Fibroblast of lung (primary cell): Measurements from ENCODE around the gene MBTD1. TPM values are rescaled to one million over a fixed set of nuclear protein-coding genes. Genes with fewer than 3 reads are reported as not detected.

Experiments used
- DNase-seq, 2 donors: peaks; one replicate each; pipeline versions ENCODE4 v3.0.0 to v3.0.0-alpha.2; 2010; ENCODE audit warnings: low read depth in 2 of 2
- H2AFZ ChIP-seq: 2 replicates; pipeline ENCODE4 v1.5.1; 2012; ENCODE audit warnings: low read length, control low read depth, inconsistent platforms
- H3K27ac ChIP-seq: 2 replicates; pipeline ENCODE4 v1.5.1; 2011; ENCODE audit warnings: low read length, control low read depth; ENCODE audit not compliant: insufficient read depth
- H3K27me3 ChIP-seq: 2 replicates; pipeline ENCODE4 v1.5.1; 2011; ENCODE audit warnings: mild to moderate bottlenecking, low read length; ENCODE audit not compliant: control insufficient read depth, insufficient read depth
- H3K36me3 ChIP-seq: 2 replicates; pipeline ENCODE4 v1.5.1; 2011; ENCODE audit warnings: low read length; ENCODE audit not compliant: control insufficient read depth, insufficient read depth
- H3K4me1 ChIP-seq: 2 replicates; pipeline ENCODE4 v1.5.1; 2011; ENCODE audit warnings: low read length; ENCODE audit not compliant: control insufficient read depth, insufficient read depth; ENCODE audit errors: extremely low read depth
- H3K4me2 ChIP-seq: 2 replicates; pipeline ENCODE4 v1.5.1; 2011; ENCODE audit warnings: low read length, control low read depth; ENCODE audit not compliant: insufficient read depth; ENCODE audit errors: extremely low read depth
- H3K4me3 ChIP-seq, 4 experiments: fragments of 200-600 bp in 1 of 4; sonication (generic) in 1 of 4; replicated peaks in 1 of 4; 2 replicates each; pipeline ENCODE4 v1.5.1; 2011 to 2016; ENCODE audit warnings: low read length in 4 of 4, low read depth in 3 of 4, mild to moderate bottlenecking in 3 of 4, control low read depth in 2 of 4, inconsistent platforms in 1 of 4, mixed read lengths in 1 of 4; ENCODE audit not compliant: insufficient read depth in 1 of 4; ENCODE audit errors: control extremely low read depth in 1 of 4
- H3K79me2 ChIP-seq: 2 replicates; pipeline ENCODE4 v1.5.1; 2012; ENCODE audit warnings: mild to moderate bottlenecking, low read length, inconsistent platforms; ENCODE audit not compliant: control insufficient read depth, insufficient read depth
- H3K9ac ChIP-seq: 2 replicates; pipeline ENCODE4 v1.5.1; 2011; ENCODE audit warnings: mild to moderate bottlenecking, low read length, control low read depth; ENCODE audit not compliant: insufficient read depth
- H3K9me3 ChIP-seq: 2 replicates; pipeline ENCODE4 v1.5.1; 2012; ENCODE audit warnings: low read depth, low read length; ENCODE audit not compliant: control insufficient read depth, insufficient read depth
- H4K20me1 ChIP-seq: 2 replicates; pipeline ENCODE4 v1.5.1; 2011; ENCODE audit warnings: low read length; ENCODE audit not compliant: control insufficient read depth, insufficient read depth; ENCODE audit errors: extremely low read depth
- EZH2 ChIP-seq: IDR thresholded peaks from 2 replicates; pipeline ENCODE4 v1.5.1; 2012; ENCODE audit warnings: low read length, control low read depth, mild to moderate bottlenecking; ENCODE audit errors: missing control alignments
- polyA plus RNA-seq, 2 donors: library from polyadenylated mRNA; depleted of rRNA in 1 of 2; stranded (reverse) in 1 of 2; unstranded in 1 of 2; fragments of >200 nt; gene quantifications; 2 replicates each; pipeline ENCODE4 v1.2.1, GENCODE V29; 2011 to 2012; ENCODE audit warnings: missing spikeins in 1 of 2
- total RNA-seq: library from RNA; depleted of rRNA; stranded (reverse); fragments of >200 nt; gene quantifications from 2 replicates; pipeline ENCODE4 v1.2.1, GENCODE V29; 2014
- TF ChIP-seq, protein P1 (sequence below), 2 donors: IDR thresholded peaks in 1 of 2; conservative IDR thresholded peaks in 1 of 2; 1 replicate in 1 of 2; 2 replicates in 1 of 2; pipeline ENCODE4 v1.5.1; 2011 to 2012; ENCODE audit warnings: low read length in 2 of 2, control low read depth in 1 of 2, inconsistent platforms in 1 of 2, low read depth in 1 of 2, mild to moderate bottlenecking in 1 of 2

MBTD1 gene
- total and polyA plus RNA-seq, 2 donors (not counting 1 experiment from before 2014, with no cell fraction given), result 4.4 to 13.7 TPM

DNA sequence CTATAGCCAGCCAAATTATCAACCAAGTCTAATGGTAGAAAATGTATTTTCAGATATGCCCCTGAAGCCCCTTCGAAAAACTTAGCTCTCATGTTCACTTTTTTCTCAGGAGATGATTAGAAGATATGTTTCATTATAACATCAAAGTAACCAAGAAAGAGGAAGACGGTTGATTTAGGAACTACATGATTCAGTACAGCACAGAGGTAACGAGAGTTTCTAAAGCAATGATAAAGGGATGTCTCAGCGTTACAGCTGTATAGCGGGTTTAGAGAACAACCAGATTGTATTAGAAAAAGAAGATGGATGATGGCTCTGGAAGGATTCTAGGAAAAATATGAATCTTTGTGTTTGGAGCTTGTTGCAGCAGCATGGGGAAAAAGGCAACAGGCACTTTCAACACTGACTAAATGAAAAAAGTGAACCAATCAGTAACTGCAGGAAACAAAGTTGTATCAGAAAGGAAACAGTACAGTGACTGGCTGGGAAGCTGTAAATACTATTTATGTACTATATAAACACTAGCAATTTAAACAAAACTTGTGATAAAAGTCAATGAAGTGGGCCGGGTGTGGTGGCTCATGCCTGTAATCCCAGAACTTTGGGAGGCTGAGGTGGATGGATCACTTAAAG, 21.5 kb downstream of the MBTD1 start:
- H3K27ac ChIP-seq, result no peak overlapping the region
- H3K9ac ChIP-seq, result no peak overlapping the region
- no peak overlapping the region for H2AFZ ChIP-seq
- no peaks in the 10 kb centered on the region for H3K79me2 ChIP-seq
- no peak overlapping the region for H3K4me2 ChIP-seq
- no peak for TF ChIP-seq EZH2
- TF ChIP-seq, protein P1, sequence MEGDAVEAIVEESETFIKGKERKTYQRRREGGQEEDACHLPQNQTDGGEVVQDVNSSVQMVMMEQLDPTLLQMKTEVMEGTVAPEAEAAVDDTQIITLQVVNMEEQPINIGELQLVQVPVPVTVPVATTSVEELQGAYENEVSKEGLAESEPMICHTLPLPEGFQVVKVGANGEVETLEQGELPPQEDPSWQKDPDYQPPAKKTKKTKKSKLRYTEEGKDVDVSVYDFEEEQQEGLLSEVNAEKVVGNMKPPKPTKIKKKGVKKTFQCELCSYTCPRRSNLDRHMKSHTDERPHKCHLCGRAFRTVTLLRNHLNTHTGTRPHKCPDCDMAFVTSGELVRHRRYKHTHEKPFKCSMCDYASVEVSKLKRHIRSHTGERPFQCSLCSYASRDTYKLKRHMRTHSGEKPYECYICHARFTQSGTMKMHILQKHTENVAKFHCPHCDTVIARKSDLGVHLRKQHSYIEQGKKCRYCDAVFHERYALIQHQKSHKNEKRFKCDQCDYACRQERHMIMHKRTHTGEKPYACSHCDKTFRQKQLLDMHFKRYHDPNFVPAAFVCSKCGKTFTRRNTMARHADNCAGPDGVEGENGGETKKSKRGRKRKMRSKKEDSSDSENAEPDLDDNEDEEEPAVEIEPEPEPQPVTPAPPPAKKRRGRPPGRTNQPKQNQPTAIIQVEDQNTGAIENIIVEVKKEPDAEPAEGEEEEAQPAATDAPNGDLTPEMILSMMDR (conservative IDR thresholded peaks at IDR 0.05 in 1 of 2, IDR thresholded peaks at IDR 0.05 in 1 of 2; ENCODE audit: low read depth in 1 of 2, low read length in 2 of 2), result no peak
- H3K27me3 ChIP-seq, result no peaks in the 10 kb centered on the region
- H3K4me3 ChIP-seq, result no peak overlapping the region
- no peaks in the 10 kb centered on the region for H3K4me1 ChIP-seq
- H4K20me1 ChIP-seq, result no peaks in the 10 kb centered on the region
- H3K9me3 ChIP-seq, result no peaks in the 10 kb centered on the region
- DNase-seq, result no peak
- no peaks in the 10 kb centered on the region for H3K36me3 ChIP-seq

DNA sequence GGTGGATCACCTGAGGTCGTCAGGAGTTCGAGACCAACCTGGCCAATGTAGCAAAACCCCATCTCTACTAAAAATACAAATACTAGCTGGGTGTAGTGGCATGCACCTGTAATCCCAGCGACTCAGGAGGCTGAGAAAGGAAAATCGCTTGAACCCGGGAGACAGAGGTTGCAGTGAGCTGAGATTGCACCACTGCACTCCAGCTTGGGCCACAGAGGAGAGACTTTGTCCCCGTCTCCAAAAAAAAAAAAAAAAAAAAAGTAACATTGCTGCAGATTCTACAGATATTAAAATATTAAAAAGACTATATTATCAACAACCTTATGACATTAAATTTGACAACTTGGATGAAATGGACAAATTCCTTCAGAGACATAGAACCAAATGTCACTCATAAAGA, 25.7 kb downstream of the MBTD1 start:
- Histone ChIP-seq H3K27ac (no peak overlapping the region), H4K20me1 (no peaks in the 10 kb centered on the region), H3K27me3 (no peaks in the 10 kb centered on the region), H3K4me1 (no peaks in the 10 kb centered on the region), H3K4me3 (no peak overlapping the region), H3K9me3 (no peaks in the 10 kb centered on the region), H3K9ac (no peak overlapping the region), H2AFZ (no peak overlapping the region), H3K79me2 (peaks cover 2% of the 10 kb centered on the region), H3K4me2 (no peak overlapping the region), H3K36me3 (no peaks in the 10 kb centered on the region)
- TF ChIP-seq EZH2, result no peak
- TF ChIP-seq, protein P1 (conservative IDR thresholded peaks at IDR 0.05 in 1 of 2, IDR thresholded peaks at IDR 0.05 in 1 of 2; ENCODE audit: low read depth in 1 of 2, low read length in 2 of 2), result no peak
- DNase-seq, result no peak

DNA sequence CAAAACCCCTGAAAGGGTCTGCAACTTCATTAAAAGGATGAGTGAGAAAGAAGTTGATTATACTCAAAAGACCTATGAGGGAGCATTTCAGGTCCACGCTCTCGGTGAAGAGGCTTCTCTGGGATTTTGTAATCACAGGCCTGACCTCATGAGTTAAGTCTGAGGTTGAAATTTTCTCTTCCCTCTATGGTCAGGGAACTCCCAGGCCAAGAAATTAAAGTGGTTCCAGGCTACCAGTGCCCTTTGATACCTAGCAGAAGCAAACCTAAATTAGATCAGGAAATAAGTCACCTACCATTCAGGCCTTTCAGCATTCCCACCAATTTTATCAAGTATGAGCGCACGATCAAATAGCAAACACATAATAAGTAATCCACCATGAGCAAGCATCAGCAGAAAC, 27.9 kb downstream of the MBTD1 start:
- TF ChIP-seq, protein P1 (conservative IDR thresholded peaks at IDR 0.05 in 1 of 2, IDR thresholded peaks at IDR 0.05 in 1 of 2; ENCODE audit: low read depth in 1 of 2, low read length in 2 of 2), result no peak
- no peak for TF ChIP-seq EZH2
- H3K27me3 ChIP-seq, result no peaks in the 10 kb centered on the region
- no peak overlapping the region for H3K27ac ChIP-seq
- no peak overlapping the region for H2AFZ ChIP-seq
- DNase-seq, result no peak
- no peaks in the 10 kb centered on the region for H4K20me1 ChIP-seq
- H3K9me3 ChIP-seq, result no peaks in the 10 kb centered on the region
- H3K4me1 ChIP-seq, result no peaks in the 10 kb centered on the region
- no peak overlapping the region for H3K9ac ChIP-seq
- H3K4me3 ChIP-seq, result no peak overlapping the region
- no peak overlapping the region for H3K4me2 ChIP-seq
- no peaks in the 10 kb centered on the region for H3K36me3 ChIP-seq
- peaks cover 2% of the 10 kb centered on the region for H3K79me2 ChIP-seq
